HAP-1 (cell line): Measurements from ENCODE around the gene RND2.
"Not testable (repeated sequence)": the region's sequence is repeated elsewhere in the genome, so short reads cannot be mapped to it uniquely, and the experiment has no call there.

Experiments
- DNase-seq, 2 experiments: peaks; one replicate each; pipeline ENCODE4 v3.0.0-alpha.2; 2016 to 2020; ENCODE audit warnings: low spot score in 2 of 2
- H3K27me3 ChIP-seq: fragments of 250-450 bp; sonication (Bioruptor Pico); 2 replicates; pipeline ENCODE4 v1.5.1; 2020; ENCODE audit warnings: low read depth, mild to moderate bottlenecking, moderate library complexity
- H3K36me3 ChIP-seq: fragments of 250-450 bp; sonication (Bioruptor Pico); replicated peaks from 2 replicates; pipeline ENCODE4 v1.5.1; 2020; ENCODE audit warnings: mild to moderate bottlenecking
- H3K4me1 ChIP-seq: fragments of 250-450 bp; sonication (Bioruptor Pico); 2 replicates; pipeline ENCODE4 v1.5.1; 2020; ENCODE audit warnings: mild to moderate bottlenecking
- H3K4me3 ChIP-seq: fragments of 250-450 bp; sonication (Bioruptor Pico); 2 replicates; pipeline ENCODE4 v1.5.1; 2020; ENCODE audit warnings: mild to moderate bottlenecking, moderate library complexity
- H3K9me3 ChIP-seq: fragments of 250-450 bp; sonication (Bioruptor Pico); 2 replicates; pipeline ENCODE4 v1.5.1; 2020; ENCODE audit warnings: mild to moderate bottlenecking, moderate library complexity
- in situ Hi-C: fragments of 300-500 bp; cut with MboI; formaldehyde crosslinking; loops from 3 replicates; pipeline ENCODE4 v1.14.3; 2020; ENCODE audit warnings: low sequenced_read_pairs, inconsistent platforms, mixed read lengths

The RND2 gene

DNA sequence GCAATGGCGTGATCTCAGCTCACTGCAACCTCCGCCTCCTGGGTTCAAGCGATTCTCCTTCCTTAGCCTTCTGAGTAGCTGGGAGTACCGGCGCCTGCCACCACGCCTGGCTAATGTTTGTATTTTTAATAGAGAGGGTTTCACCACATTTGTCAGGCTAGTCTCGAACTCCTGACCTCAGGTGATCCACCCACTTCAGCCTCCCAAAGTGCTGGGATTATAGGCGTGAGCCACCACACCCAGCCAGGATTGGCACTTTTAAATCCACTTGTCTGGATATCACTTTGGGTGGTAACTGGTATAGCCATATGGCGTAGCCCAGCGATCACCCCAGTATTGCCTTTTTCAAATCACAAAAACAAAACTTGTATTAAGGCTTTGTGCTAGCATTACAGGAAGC lies 31.1 kb upstream of the RND2 start:
- H3K36me3 ChIP-seq = peaks cover 32% of the 10 kb centered on the region
- in situ Hi-C loops = not testable (repeated sequence)

DNA sequence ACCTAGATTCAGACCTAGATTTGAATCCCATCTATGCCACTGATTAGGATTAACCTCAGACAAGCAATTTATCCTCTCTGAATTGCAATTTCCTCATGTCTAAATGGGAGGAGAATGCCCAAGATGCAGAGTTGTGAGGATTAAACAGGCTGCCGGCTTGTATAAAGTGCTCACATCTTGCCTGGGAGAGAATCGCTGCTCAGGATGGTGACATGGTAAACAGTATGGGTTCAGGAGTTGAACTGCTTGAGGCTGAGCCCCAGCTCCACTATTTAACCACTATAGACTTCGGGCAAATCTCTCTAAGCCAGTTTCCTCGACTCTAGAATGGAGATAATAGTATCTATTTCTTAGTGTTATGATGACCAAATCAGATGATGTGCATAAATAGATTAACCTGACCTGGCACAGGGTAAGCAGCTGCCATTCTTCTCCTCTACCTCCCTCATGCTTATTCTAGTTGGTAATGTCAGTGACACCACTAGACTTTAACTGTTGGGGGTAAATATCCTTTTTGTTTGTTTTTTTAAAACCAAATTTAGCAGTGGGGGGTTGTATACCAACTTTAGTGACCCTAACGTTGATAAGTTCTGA lies 27.5 kb upstream of the RND2 start:
- Histone ChIP-seq H3K27me3 (no peaks in the 10 kb centered on the region), H3K9me3 (no peaks in the 10 kb centered on the region), H3K4me1 (peaks cover 13% of the 10 kb centered on the region), H3K4me3 (peak overlapping the region; percentile 14), H3K36me3 (peaks cover 43% of the 10 kb centered on the region)
- in situ Hi-C loops = no loop called here
- DNase-seq = no peak

More for the DNA sequence above, 31.1 kb upstream of the RND2 start:
- not testable (repeated sequence) for H3K27me3 ChIP-seq, H3K4me3 ChIP-seq, H3K9me3 ChIP-seq, DNase-seq, H3K4me1 ChIP-seq

DNA sequence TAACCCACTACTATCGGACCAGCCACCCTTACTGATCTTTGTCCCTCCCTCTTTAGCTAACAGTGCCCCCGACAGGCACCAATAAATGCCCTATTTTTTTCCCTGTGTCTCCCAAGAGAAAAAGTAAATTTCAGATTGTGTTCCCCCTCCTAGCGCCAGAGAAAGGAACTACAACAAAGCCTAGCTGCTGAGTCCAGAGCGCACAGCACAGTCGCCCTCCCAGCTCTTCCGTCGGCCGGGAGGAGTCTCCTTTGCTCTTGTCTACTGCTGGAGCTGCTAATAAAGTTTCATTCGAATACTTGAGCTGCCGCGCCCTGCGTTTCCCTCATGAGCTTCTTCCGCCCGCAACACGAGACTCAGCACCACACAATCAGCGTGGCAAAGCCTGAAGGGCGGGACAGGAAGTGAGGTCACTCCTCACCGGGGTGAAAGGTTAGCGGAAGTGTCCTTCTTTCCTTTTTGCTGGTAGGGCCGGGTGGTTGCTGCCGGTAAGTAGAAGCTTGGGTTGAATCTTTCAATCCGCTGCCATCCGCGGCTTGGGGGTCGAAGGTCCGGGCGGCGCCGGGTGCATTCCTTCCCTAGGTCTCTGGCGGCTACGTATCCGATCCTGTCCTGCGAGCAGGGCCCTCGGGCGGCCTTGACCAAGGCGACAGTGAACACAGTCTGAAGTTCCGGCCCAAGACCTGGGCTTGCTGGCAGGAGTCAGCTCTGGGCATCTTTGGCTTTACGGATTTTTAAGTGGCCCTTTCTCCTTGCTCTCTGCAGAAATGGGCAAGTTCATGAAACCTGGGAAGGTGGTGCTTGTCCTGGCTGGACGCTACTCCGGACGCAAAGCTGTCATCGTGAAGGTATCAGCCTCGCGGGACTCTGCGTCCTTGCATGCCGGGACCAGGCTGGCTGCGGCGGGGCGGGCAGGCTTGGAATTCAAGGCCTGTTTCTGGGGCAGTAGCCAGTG lies 26.8 kb upstream of the RND2 start, which contains the start of gene RPL27:
RPL27 (plus strand) TSS at position 436 of the 955 bp plus-strand sequence; CDS start at position 768, 332 bp downstream.
- DNase-seq = peak; percentile 97 to 100
- H3K4me3 ChIP-seq = peak within 1 kb of the TSS; percentile 82
- in situ Hi-C loops = no loop called here
- H3K4me1 ChIP-seq = peaks cover 13% of the 10 kb centered on the region
- H3K9me3 ChIP-seq = no peaks in the 10 kb centered on the region
- peaks cover 48% of the 10 kb centered on the region for H3K36me3 ChIP-seq
- no peaks in the 10 kb centered on the region for H3K27me3 ChIP-seq

DNA sequence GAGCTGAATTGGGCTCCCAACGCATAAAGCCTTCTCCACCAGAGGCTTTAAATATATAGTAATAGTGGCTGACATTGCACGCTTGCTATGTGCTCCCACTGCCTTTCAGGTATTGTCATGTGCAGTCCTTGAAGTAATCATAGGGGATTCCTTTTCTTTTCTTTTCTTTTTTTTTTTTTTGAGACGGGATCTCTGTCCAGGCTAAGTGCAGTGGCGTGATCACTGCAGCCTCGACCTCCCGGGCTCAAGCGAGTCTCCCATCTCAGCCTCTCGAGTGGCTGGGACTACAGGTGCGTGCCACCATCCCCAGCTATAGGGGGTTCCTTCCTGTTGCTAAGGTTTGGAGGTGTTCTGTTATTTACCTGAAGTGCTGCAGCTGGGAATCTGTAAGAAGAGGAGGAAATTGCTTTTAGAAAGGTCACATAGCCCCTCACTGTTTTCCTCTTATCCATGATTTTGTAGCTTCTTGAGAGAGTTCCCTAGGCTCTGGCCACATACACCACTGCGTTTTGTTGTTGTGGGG lies 26.0 kb upstream of the RND2 start:
- no peaks in the 10 kb centered on the region for H3K9me3 ChIP-seq
- H3K27me3 ChIP-seq = no peaks in the 10 kb centered on the region
- H3K4me3 ChIP-seq = peak overlapping the region; percentile 82
- peaks cover 13% of the 10 kb centered on the region for H3K4me1 ChIP-seq
- H3K36me3 ChIP-seq = peaks cover 55% of the 10 kb centered on the region
- in situ Hi-C loops = no loop called here
- DNase-seq = no peak

GRCh38 chr17:43000894-43001293 lies 24.1 kb upstream of the RND2 start:
- H3K27me3 ChIP-seq, H3K9me3 ChIP-seq, H3K4me3 ChIP-seq, DNase-seq, in situ Hi-C loops: not testable (repeated sequence)
- H3K36me3 ChIP-seq = peaks cover 65% of the 10 kb centered on the region
- H3K4me1 ChIP-seq = peaks cover 13% of the 10 kb centered on the region

DNA sequence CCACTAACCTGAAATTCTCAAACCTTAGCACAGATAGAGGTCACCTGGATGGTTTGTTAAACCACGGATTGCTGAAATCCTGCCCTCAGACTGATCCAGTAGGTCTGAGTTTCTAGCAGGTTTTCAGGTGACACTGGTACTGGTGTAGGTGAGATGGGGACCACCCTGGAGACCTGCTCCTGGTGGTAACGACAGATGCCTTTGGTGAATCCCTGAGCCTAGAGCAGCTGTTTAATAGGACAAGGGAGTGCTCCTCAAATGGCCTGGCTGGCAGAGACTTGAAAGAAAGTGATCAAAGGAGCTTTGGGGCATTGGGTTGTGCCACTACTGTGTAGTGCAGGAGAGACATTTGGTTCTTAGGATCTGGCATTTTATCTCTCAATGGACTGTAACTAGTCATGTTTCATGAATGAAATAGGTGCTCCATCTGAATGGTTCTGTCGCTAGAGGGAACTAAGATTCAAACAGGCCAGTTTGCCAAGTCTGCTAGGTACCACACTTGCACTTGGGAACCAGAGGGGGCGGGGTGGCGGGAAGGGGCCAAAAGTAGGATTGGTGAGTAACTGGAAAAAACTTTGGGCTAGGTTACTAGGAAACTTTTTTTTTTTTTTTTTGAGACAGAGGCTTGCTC lies 21.4 kb upstream of the RND2 start:
- peak in 1 of 2 experiments; percentile 46 for DNase-seq
- H3K27me3 ChIP-seq = no peaks in the 10 kb centered on the region
- H3K4me1 ChIP-seq = peaks cover 12% of the 10 kb centered on the region; the same call in 1 of the 2 replicates
- no peaks in the 10 kb centered on the region for H3K9me3 ChIP-seq
- in situ Hi-C loops = no loop called here
- no peak overlapping the region for H3K4me3 ChIP-seq
- peaks cover 66% of the 10 kb centered on the region for H3K36me3 ChIP-seq

DNA sequence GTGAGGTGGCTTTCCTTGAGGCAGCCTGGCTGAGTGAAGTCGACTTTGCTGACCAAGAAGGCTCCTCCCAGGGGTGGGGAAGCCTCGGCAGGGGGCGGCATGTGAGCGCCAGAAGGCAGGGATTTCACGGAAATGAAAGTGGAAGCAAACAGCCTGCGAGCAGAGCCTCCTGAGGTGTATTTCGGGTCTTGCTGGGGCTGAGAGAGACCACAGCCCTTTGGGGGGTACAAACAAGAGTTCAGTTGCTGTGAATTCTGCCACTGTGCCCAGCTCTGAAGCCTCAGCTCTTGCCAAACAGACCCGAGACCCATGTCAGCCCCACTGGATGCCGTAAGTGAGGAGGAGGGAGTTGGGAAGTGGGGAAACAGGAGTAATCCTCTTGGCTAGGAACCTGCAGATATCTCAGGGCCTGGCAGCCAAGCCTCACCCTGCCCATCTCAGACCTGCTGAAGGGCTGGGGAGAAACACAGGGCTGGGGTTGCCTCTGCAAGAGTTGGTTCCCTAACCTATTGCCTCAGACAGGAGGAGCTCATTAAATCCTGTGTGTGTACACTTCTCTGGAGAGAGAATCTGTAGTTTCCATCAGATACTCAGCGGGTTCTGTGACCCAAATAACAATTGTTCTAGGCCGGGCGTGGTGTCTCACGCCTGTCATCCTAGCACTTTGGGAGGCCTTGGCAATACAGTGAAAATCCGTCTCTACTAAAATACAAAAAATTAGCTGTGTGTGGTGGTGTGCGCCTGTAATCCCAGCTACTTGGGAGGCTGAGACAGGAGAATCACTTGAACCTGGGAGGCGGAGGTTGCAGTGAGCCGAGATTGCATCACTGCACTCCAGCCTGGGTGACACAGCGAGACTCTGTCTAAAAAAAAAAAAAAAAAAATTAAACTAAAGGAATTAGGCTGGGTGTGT lies 18.1 kb upstream of the RND2 start, which contains the start of gene IFI35:
IFI35 (plus strand) TSS at position 146 of the 913 bp plus-strand sequence; CDS start at position 310, 164 bp downstream.
- Histone ChIP-seq H3K4me3 (peak within 1 kb of the TSS; percentile 31), H3K9me3 (no peaks in the 10 kb centered on the region), H3K4me1 (peaks cover 6% of the 10 kb centered on the region; the same call in 1 of the 2 replicates), H3K36me3 (peaks cover 34% of the 10 kb centered on the region), H3K27me3 (no peaks in the 10 kb centered on the region)
- in situ Hi-C loops = no loop called here
- DNase-seq = peak; percentile 59 to 84

DNA sequence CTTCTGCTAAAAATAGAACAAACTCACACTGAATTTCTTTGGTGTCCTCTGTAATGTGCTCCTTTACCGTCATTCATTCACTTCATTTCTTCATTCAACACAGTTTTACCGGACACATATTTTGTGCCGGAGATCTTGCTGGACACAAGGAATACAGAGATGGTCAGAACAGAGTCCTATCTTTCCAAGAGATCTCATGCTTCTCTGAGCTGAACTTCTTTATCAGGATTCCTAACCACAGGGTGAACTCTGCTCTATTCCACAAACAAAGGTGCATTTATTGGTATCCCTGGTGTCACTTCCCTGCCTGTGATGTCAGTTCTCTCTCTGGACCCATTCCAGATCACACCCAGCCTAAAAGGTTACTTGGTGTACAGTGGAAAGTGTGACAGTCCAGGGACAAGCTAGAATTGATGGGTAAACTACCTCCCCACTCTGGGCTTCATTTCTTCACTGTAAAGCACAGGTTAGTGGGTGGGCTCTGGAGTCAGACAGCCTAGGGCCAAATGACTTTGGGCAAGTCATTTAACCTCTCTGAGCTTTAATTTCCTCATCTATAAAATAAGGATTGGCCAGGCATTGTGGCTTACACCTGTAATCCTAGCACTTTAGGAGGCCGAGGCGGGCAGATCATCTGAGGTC lies 14.2 kb upstream of the RND2 start:
- in situ Hi-C loops = no loop called here
- H3K36me3 ChIP-seq = peaks cover 9% of the 10 kb centered on the region
- H3K4me1 ChIP-seq = peaks cover 6% of the 10 kb centered on the region; the same call in 1 of the 2 replicates
- no peak for DNase-seq
- no peaks in the 10 kb centered on the region for H3K27me3 ChIP-seq
- no peaks in the 10 kb centered on the region for H3K9me3 ChIP-seq
- no peak overlapping the region for H3K4me3 ChIP-seq

GRCh38 chr17:43011728-43012472 lies 13.1 kb upstream of the RND2 start:
- H3K36me3 ChIP-seq = peaks cover 13% of the 10 kb centered on the region
- no peak overlapping the region for H3K4me3 ChIP-seq
- H3K9me3 ChIP-seq = no peaks in the 10 kb centered on the region
- peaks cover 1% of the 10 kb centered on the region; the same call in 1 of the 2 replicates for H3K4me1 ChIP-seq
- no peaks in the 10 kb centered on the region for H3K27me3 ChIP-seq
- DNase-seq = no peak
- in situ Hi-C loops = no loop called here

- Histone ChIP-seq H3K9me3 (no peaks in the 10 kb centered on the region), H3K27me3 (no peaks in the 10 kb centered on the region), H3K36me3 (peaks cover 21% of the 10 kb centered on the region), H3K4me1 (no peaks in the 10 kb centered on the region; the same call in 1 of the 2 replicates), H3K4me3 (no peak overlapping the region)
- in situ Hi-C loops = no loop called here
- no peak for DNase-seq
Observed at GRCh38 chr17:43013296-43013695, 11.7 kb upstream of the RND2 start.

- no peak overlapping the region for H3K4me3 ChIP-seq
- no peaks in the 10 kb centered on the region; the same call in 1 of the 2 replicates for H3K4me1 ChIP-seq
- H3K9me3 ChIP-seq = no peaks in the 10 kb centered on the region
- in situ Hi-C loops = no loop called here
- DNase-seq = no peak
- H3K27me3 ChIP-seq = no peaks in the 10 kb centered on the region
- peaks cover 23% of the 10 kb centered on the region for H3K36me3 ChIP-seq
Observed at GRCh38 chr17:43014020-43014648, 10.9 kb upstream of the RND2 start.
